HepG2 (cell line): Measurements from ENCODE around the gene MT1M. TPM values are rescaled to one million over a fixed set of nuclear protein-coding genes. Genes with fewer than 3 reads are reported as not detected.

Experiments used
- HMGXB3 ChIP-seq: sonication (generic); formaldehyde crosslinking; IDR thresholded peaks from 2 replicates; pipeline ENCODE4 v1.4.0; 2020; ENCODE audit warnings: missing genetic modification reagents, borderline replicate concordance
- MLLT10 ChIP-seq: sonication (generic); formaldehyde crosslinking; IDR thresholded peaks from 2 replicates; pipeline ENCODE4 v1.4.0; 2020; ENCODE audit warnings: missing genetic modification reagents
- NFE2 ChIP-seq: sonication (generic); formaldehyde crosslinking; IDR thresholded peaks from 2 replicates; pipeline ENCODE4 v1.4.0; 2020; ENCODE audit warnings: missing genetic modification reagents
- PAXIP1 ChIP-seq: sonication (generic); formaldehyde crosslinking; conservative IDR thresholded peaks from 2 replicates; pipeline ENCODE4 v1.4.0; 2020; ENCODE audit warnings: mild to moderate bottlenecking, missing genetic modification reagents, moderate library complexity
- RBFOX2 ChIP-seq: fragments of 200-400 bp; formaldehyde crosslinking; IDR thresholded peaks from 2 replicates; pipeline ENCODE4 v1.6.1; 2017; ENCODE audit warnings: low read depth, mild to moderate bottlenecking, low read length
- TBP ChIP-seq: sonication (generic); formaldehyde crosslinking; IDR thresholded peaks from 2 replicates; pipeline ENCODE4 v1.5.0; 2020; ENCODE audit warnings: missing genetic modification reagents
- ZFY ChIP-seq: sonication (generic); formaldehyde crosslinking; IDR thresholded peaks from 2 replicates; pipeline ENCODE4 v1.4.0; 2020; ENCODE audit warnings: missing genetic modification reagents
- ZMYM2 ChIP-seq: sonication (generic); formaldehyde crosslinking; IDR thresholded peaks from 2 replicates; pipeline ENCODE4 v1.8.0; 2022; ENCODE audit warnings: mild to moderate bottlenecking, missing genetic modification reagents
- ZNF737 ChIP-seq: sonication (generic); formaldehyde crosslinking; IDR thresholded peaks from 2 replicates; pipeline ENCODE4 v1.5.0; 2020; ENCODE audit warnings: missing genetic modification reagents, mild to moderate bottlenecking, borderline replicate concordance
- ZNF784 ChIP-seq: sonication (generic); formaldehyde crosslinking; IDR thresholded peaks from 2 replicates; pipeline ENCODE4 v1.5.1; 2020; ENCODE audit warnings: missing genetic modification reagents, mild to moderate bottlenecking, borderline replicate concordance
- polyA plus RNA-seq, 8 experiments: library from polyadenylated mRNA; depleted of rRNA in 3 of 8; stranded (reverse) in 7 of 8; unstranded in 1 of 8; fragments of >200 nt; fragmentation: Illumina TruSeq in 4 of 8; extraction: Trizol in 4 of 8; gene quantifications; 2 replicates each; pipeline versions ENCODE4 v1.2.1 to v1.2.3, GENCODE V29; 2011 to 2016; ENCODE audit warnings: low read depth in 4 of 8, missing spikeins in 1 of 8, mixed read lengths in 1 of 8; ENCODE audit not compliant: insufficient read depth in 1 of 8
- total RNA-seq, 5 experiments: library from RNA; depleted of rRNA; stranded (reverse); fragments of >200 nt; fragmentation: Illumina TruSeq; extraction: Trizol; gene quantifications; 2 replicates each; pipeline ENCODE4 v1.2.3, GENCODE V29; 2016; ENCODE audit warnings: low read depth in 1 of 5
- TF ChIP-seq, protein P1 (sequence below): fragments of 450-650 bp; IDR thresholded peaks from 2 replicates; pipeline ENCODE4 v1.6.1; 2016

The MT1M gene
- total and polyA plus RNA-seq, 2 of the 13 experiments (the other 11 are each of a cell fraction or from before 2014, with no cell fraction given): 4.6 TPM; not detected in 1

- 0 out of 2 replicates have a peak, but pooled peaks have one; percentile 39 for TF ChIP-seq ZFY (CRISPR knock-in tag)
- TF ChIP-seq TBP: no peak
- TF ChIP-seq ZNF737: no peak
- no peak for TF ChIP-seq ZNF784 (CRISPR knock-in tag)
- no peak for TF ChIP-seq RBFOX2
- no peak for TF ChIP-seq MLLT10 (CRISPR knock-in tag)
- TF ChIP-seq NFE2 (CRISPR knock-in tag): no peak
- no peak for TF ChIP-seq PAXIP1
- 0 out of 2 replicates have a peak, but pooled peaks have one; percentile 36 for TF ChIP-seq HMGXB3 (CRISPR knock-in tag)
- no peak for TF ChIP-seq ZMYM2 (CRISPR knock-in tag)
- TF ChIP-seq, protein P1, sequence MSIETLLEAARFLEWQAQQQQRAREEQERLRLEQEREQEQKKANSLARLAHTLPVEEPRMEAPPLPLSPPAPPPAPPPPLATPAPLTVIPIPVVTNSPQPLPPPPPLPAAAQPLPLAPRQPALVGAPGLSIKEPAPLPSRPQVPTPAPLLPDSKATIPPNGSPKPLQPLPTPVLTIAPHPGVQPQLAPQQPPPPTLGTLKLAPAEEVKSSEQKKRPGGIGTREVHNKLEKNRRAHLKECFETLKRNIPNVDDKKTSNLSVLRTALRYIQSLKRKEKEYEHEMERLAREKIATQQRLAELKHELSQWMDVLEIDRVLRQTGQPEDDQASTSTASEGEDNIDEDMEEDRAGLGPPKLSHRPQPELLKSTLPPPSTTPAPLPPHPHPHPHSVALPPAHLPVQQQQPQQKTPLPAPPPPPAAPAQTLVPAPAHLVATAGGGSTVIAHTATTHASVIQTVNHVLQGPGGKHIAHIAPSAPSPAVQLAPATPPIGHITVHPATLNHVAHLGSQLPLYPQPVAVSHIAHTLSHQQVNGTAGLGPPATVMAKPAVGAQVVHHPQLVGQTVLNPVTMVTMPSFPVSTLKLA: no peak
Measured at GRCh38 chr16:56603589-56603988, 28.9 kb upstream of the MT1M start (continued).
